Natural killer cell (primary cell): ENCODE measurements around the gene TMEM253. TPM values are rescaled to one million over a fixed set of nuclear protein-coding genes. Genes with fewer than 3 reads are reported as not detected.

Source experiments
- ATAC-seq, 3 donors: fragments of 150-1000 bp in 2 of 3; fragments of 200-7000 bp in 1 of 3; cut with Tn5 transposase; 1 replicate in 1 of 3; 2 replicates in 2 of 3; pipeline ENCODE4 v1.10.0; 2021; ENCODE audit warnings: mild to moderate bottlenecking in 2 of 3, moderate library complexity in 2 of 3
- DNase-seq, 2 donors: peaks; one replicate each; pipeline versions ENCODE4 v3.0.0 to v3.0.0-alpha.2; 2013 to 2021; ENCODE audit warnings: mixed read lengths in 1 of 2
- H3K27ac ChIP-seq: one replicate; pipeline ENCODE4 v1.5.1; 2013; ENCODE audit warnings: mild to moderate bottlenecking, low read length
- H3K27me3 ChIP-seq: one replicate; pipeline ENCODE4 v1.6.1; 2013; ENCODE audit warnings: low read length; ENCODE audit not compliant: control insufficient read depth, insufficient read depth
- H3K36me3 ChIP-seq: one replicate; pipeline ENCODE4 v1.6.1; 2013; ENCODE audit warnings: low read length; ENCODE audit not compliant: control insufficient read depth, insufficient read depth
- H3K4me1 ChIP-seq: one replicate; pipeline ENCODE4 v1.6.1; 2013; ENCODE audit warnings: low read length; ENCODE audit not compliant: control insufficient read depth, insufficient read depth
- H3K4me3 ChIP-seq: one replicate; pipeline ENCODE4 v1.5.1; 2013; ENCODE audit warnings: low read length
- H3K9me3 ChIP-seq: one replicate; pipeline ENCODE4 v1.6.1; 2013; ENCODE audit warnings: low read length; ENCODE audit not compliant: control insufficient read depth, insufficient read depth
- H3K27ac Mint-ChIP-seq, 2 donors: one replicate each; pipeline ENCODE4 v1.8.0; 2022; ENCODE audit warnings: mild to moderate bottlenecking in 2 of 2, mixed read lengths in 2 of 2, moderate library complexity in 1 of 2
- H3K27me3 Mint-ChIP-seq, 2 donors: one replicate each; pipeline ENCODE4 v1.8.0; 2022; ENCODE audit warnings: low read depth in 2 of 2, mixed read lengths in 2 of 2
- H3K36me3 Mint-ChIP-seq: one replicate; pipeline ENCODE4 v1.8.0; 2022; ENCODE audit warnings: mixed read lengths
- H3K4me1 Mint-ChIP-seq, 2 donors: one replicate each; pipeline ENCODE4 v1.8.0; 2022; ENCODE audit warnings: mixed read lengths in 2 of 2
- H3K4me3 Mint-ChIP-seq: one replicate; pipeline ENCODE4 v1.8.0; 2022; ENCODE audit warnings: mild to moderate bottlenecking, moderate library complexity, mixed read lengths
- H3K9me3 Mint-ChIP-seq, 2 donors: one replicate each; pipeline ENCODE4 v1.8.0; 2022; ENCODE audit warnings: mixed read lengths in 2 of 2
- CTCF ChIP-seq: fragments of 200-600 bp; IDR thresholded peaks from one replicate; pipeline ENCODE4 v1.8.0; 2022; ENCODE audit warnings: antibody characterized with exemption
- WGBS: methylation state at CpG from one replicate; pipeline ENCODE4 v1.1.7; 2013; ENCODE audit warnings: missing lambda C conversion rate; ENCODE audit not compliant: insufficient coverage; 5-methylcytosine and 5-hydroxymethylcytosine counted together
- intact Hi-C: fragments of 100-400 bp; cut with micrococcal nuclease; formaldehyde crosslinking; loops from one replicate; pipeline ENCODE4 v1.14.2; 2022
- total RNA-seq, 4 donors: library from RNA; stranded (reverse); fragments of 120-200 nt in 1 of 4; gene quantifications; one replicate each; pipeline versions ENCODE4 v1.2.3 to v1.2.4, GENCODE V29; 2013 to 2022

The TMEM253 gene
- total RNA-seq, 3 donors from 2014 or later (not counting 1 experiment from before 2014, with no cell fraction given) = 0.40 TPM; not detected in 2

- no peak for ATAC-seq
- Histone ChIP-seq H3K27ac (no peak overlapping the region), H3K36me3 (no peaks in the 10 kb centered on the region), H3K27me3 (no peaks in the 10 kb centered on the region), H3K4me3 (no peak overlapping the region), H3K4me1 (peaks cover 25% of the 10 kb centered on the region), H3K9me3 (no peaks in the 10 kb centered on the region)
- Mint-ChIP-seq H3K36me3 (no peaks in the 10 kb centered on the region), H3K9me3 (no peaks in the 10 kb centered on the region), H3K27ac (peak overlapping the region in 1 of 2 donors; percentile 66), H3K27me3 (no peaks in the 10 kb centered on the region), H3K4me3 (no peak overlapping the region), H3K4me1 (peaks cover 23 to 24% of the 10 kb centered on the region in 2 donors)
- WGBS = 96% methylated on average over 42 of the region's 45 CpGs
- intact Hi-C loops = no loop called here
- no peak for DNase-seq
- no peak for TF ChIP-seq CTCF
These were observed 9.8 kb upstream of the TMEM253 start for GRCh38 chr14:21090940-21091663.

- ATAC-seq = no peak
- Histone ChIP-seq H3K27ac (no peak overlapping the region), H3K27me3 (no peaks in the 10 kb centered on the region)
These were observed 9.0 kb upstream of the TMEM253 start for GRCh38 chr14:21091821-21092272.

GRCh38 chr14:21092273-21093011 lies 8.4 kb upstream of the TMEM253 start:
- TF ChIP-seq CTCF = peak; percentile 100
- no peak overlapping the region for H3K4me3 ChIP-seq
- Mint-ChIP-seq H3K4me3 (no peak overlapping the region), H3K27me3 (no peaks in the 10 kb centered on the region), H3K9me3 (no peaks in the 10 kb centered on the region), H3K4me1 (peaks cover 13 to 14% of the 10 kb centered on the region in 2 donors), H3K27ac (peak overlapping the region; percentile 41 to 68), H3K36me3 (no peaks in the 10 kb centered on the region)
- H3K27ac ChIP-seq = no peak overlapping the region
- ATAC-seq = peak; percentile 91 to 98 (median 94)
- H3K9me3 ChIP-seq = no peaks in the 10 kb centered on the region
- peak; percentile 94 to 97 for DNase-seq
- intact Hi-C loops = loop anchor here (1.0 kb wide), 3 partner anchors 15 to 78 kb away; no protein-coding TSS in a partner anchor
- H3K4me1 ChIP-seq = peaks cover 18% of the 10 kb centered on the region
- no peaks in the 10 kb centered on the region for H3K27me3 ChIP-seq
- WGBS = 49% methylated on average over 59 of the region's 59 CpGs
- no peaks in the 10 kb centered on the region for H3K36me3 ChIP-seq

More at GRCh38 chr14:21091821-21092272, 9.0 kb upstream of the TMEM253 start:
- DNase-seq = no peak
- Mint-ChIP-seq H3K4me3 (no peak overlapping the region), H3K27me3 (no peaks in the 10 kb centered on the region), H3K36me3 (no peaks in the 10 kb centered on the region), H3K27ac (peak overlapping the region in 1 of 2 donors; percentile 66), H3K9me3 (no peaks in the 10 kb centered on the region), H3K4me1 (peaks cover 17 to 19% of the 10 kb centered on the region in 2 donors)
- Histone ChIP-seq H3K9me3 (no peaks in the 10 kb centered on the region), H3K4me1 (peaks cover 21% of the 10 kb centered on the region), H3K4me3 (no peak overlapping the region), H3K36me3 (no peaks in the 10 kb centered on the region)
- TF ChIP-seq CTCF = no peak
- intact Hi-C loops = loop anchor here (1.0 kb wide), 3 partner anchors 15 to 78 kb away; no protein-coding TSS in a partner anchor
- WGBS = 96% methylated on average over 42 of the region's 42 CpGs
